Smooth muscle cell (in vitro differentiated cells): ENCODE measurements around the gene MYLK. TPM values are rescaled to one million over a fixed set of nuclear protein-coding genes. Genes with fewer than 3 reads are reported as not detected.

Experiments used
- DNase-seq: peaks from one replicate; lab custom pipeline; 2025; ENCODE audit not compliant: unreplicated experiment; lab: John Stamatoyannopoulos, UW
- H2AFZ ChIP-seq: fragments of 200-600 bp; sonication (generic); 2 replicates; pipeline ENCODE4 v1.6.0; 2016; ENCODE audit warnings: antibody characterized with exemption, low read depth, mild to moderate bottlenecking
- H3F3A ChIP-seq: fragments of 200-600 bp; sonication (generic); 2 replicates; pipeline ENCODE4 v1.6.0; 2017; ENCODE audit warnings: antibody characterized with exemption, low read depth
- H3K27ac ChIP-seq: fragments of 200-600 bp; sonication (generic); 2 replicates; pipeline ENCODE4 v1.5.1; 2016; ENCODE audit warnings: low read depth, mild to moderate bottlenecking
- H3K27me3 ChIP-seq: fragments of 200-600 bp; sonication (generic); 2 replicates; pipeline ENCODE4 v1.6.1; 2016; ENCODE audit warnings: low read depth, mild to moderate bottlenecking
- H3K36me3 ChIP-seq: fragments of 200-600 bp; sonication (generic); 2 replicates; pipeline ENCODE4 v1.5.1; 2016; ENCODE audit warnings: low read depth
- H3K4me1 ChIP-seq: fragments of 200-600 bp; sonication (generic); 2 replicates; pipeline ENCODE4 v1.5.1; 2016; ENCODE audit warnings: low read depth
- H3K4me2 ChIP-seq: fragments of 200-600 bp; sonication (generic); 2 replicates; pipeline ENCODE4 v1.6.0; 2016; ENCODE audit warnings: mild to moderate bottlenecking
- H3K4me3 ChIP-seq: fragments of 200-600 bp; sonication (generic); 2 replicates; pipeline ENCODE4 v1.5.1; 2016; ENCODE audit warnings: mild to moderate bottlenecking
- H3K79me2 ChIP-seq: fragments of 200-600 bp; sonication (generic); 2 replicates; pipeline ENCODE4 v1.6.0; 2016; ENCODE audit warnings: low read depth, mild to moderate bottlenecking
- H3K9ac ChIP-seq: fragments of 200-600 bp; sonication (generic); 2 replicates; pipeline ENCODE4 v1.6.0; 2016; ENCODE audit warnings: low read depth
- H3K9me3 ChIP-seq: fragments of 200-600 bp; sonication (generic); replicated peaks from 2 replicates; pipeline ENCODE4 v1.5.1; 2016; ENCODE audit warnings: low read depth
- H4K20me1 ChIP-seq: fragments of 200-600 bp; sonication (generic); 2 replicates; pipeline ENCODE4 v1.6.0; 2016; ENCODE audit warnings: low read depth
- WGBS: methylation state at CpG from one replicate; pipeline ENCODE4 v1.1.7; 2016; ENCODE audit warnings: low lambda C conversion rate; 5-methylcytosine and 5-hydroxymethylcytosine counted together
- polyA plus RNA-seq: library from polyadenylated mRNA; unstranded; fragments of >200 nt; fragmentation: Nextera tagmentation; extraction: Ambion mirVana; gene quantifications from 2 replicates; pipeline ENCODE4 v1.2.1, GENCODE V29; 2016
- total RNA-seq: library from RNA; depleted of rRNA; stranded (reverse); fragments of >200 nt; gene quantifications from 2 replicates; pipeline ENCODE4 v1.2.3, GENCODE V29; 2014
- TF ChIP-seq, protein P1 (sequence below): fragments of 200-600 bp; sonication (generic); IDR thresholded peaks from 2 replicates; pipeline ENCODE4 v1.5.1; 2017; ENCODE audit warnings: borderline replicate concordance, mild to moderate bottlenecking, antibody characterized with exemption; ENCODE audit not compliant: insufficient read depth, poor library complexity, severe bottlenecking

MYLK gene
- total and polyA plus RNA-seq, 2 experiments from 2014 or later, result 13.6 to 25.5 TPM

GRCh38 chr3:123716411-123716810, 167.7 kb downstream of the MYLK start:
- no peaks in the 10 kb centered on the region for H3K36me3 ChIP-seq
- peaks cover 22% of the 10 kb centered on the region for H3K4me1 ChIP-seq
- no peak overlapping the region for H2AFZ ChIP-seq
- no peaks in the 10 kb centered on the region for H3F3A ChIP-seq
- no peak for DNase-seq
- no peaks in the 10 kb centered on the region for H3K9me3 ChIP-seq
- no peak overlapping the region for H3K9ac ChIP-seq
- H4K20me1 ChIP-seq, result no peaks in the 10 kb centered on the region
- 40% methylated on average over 4 of the region's 4 CpGs for WGBS
- H3K4me2 ChIP-seq, result peak overlapping the region; percentile 60
- H3K4me3 ChIP-seq, result no peak overlapping the region
- H3K27me3 ChIP-seq, result no peaks in the 10 kb centered on the region
- no peaks in the 10 kb centered on the region for H3K79me2 ChIP-seq
- H3K27ac ChIP-seq, result peak overlapping the region; percentile 89
- TF ChIP-seq, protein P1, sequence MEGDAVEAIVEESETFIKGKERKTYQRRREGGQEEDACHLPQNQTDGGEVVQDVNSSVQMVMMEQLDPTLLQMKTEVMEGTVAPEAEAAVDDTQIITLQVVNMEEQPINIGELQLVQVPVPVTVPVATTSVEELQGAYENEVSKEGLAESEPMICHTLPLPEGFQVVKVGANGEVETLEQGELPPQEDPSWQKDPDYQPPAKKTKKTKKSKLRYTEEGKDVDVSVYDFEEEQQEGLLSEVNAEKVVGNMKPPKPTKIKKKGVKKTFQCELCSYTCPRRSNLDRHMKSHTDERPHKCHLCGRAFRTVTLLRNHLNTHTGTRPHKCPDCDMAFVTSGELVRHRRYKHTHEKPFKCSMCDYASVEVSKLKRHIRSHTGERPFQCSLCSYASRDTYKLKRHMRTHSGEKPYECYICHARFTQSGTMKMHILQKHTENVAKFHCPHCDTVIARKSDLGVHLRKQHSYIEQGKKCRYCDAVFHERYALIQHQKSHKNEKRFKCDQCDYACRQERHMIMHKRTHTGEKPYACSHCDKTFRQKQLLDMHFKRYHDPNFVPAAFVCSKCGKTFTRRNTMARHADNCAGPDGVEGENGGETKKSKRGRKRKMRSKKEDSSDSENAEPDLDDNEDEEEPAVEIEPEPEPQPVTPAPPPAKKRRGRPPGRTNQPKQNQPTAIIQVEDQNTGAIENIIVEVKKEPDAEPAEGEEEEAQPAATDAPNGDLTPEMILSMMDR, result no peak

DNA sequence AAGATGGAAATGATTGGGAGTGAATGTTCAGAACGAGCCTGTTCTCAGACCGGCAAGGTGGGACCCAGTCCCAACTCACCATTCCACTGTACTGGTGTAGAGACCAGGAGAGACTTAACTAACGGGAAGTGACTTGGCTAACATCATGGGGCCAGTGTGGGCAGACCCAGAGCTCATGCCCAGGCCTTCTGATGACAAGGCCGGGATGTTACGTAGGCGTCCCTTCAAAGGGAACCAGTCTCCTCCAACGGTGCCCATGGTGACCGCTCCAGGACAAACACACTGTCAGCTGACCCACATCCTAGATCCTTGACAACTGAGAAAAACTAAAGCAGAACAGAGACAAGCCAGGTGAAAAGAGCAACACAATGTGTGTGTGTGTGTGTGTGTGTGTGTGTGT, 170.9 kb downstream of the MYLK start:
- DNase-seq, result no peak
- H3K27me3 ChIP-seq, result no peaks in the 10 kb centered on the region
- WGBS, result 91% methylated on average over 8 of the region's 8 CpGs
- H3K36me3 ChIP-seq, result no peaks in the 10 kb centered on the region
- H2AFZ ChIP-seq, result no peak overlapping the region
- H4K20me1 ChIP-seq, result no peaks in the 10 kb centered on the region
- H3K9ac ChIP-seq, result no peak overlapping the region
- TF ChIP-seq, protein P1, result no peak
- H3F3A ChIP-seq, result no peaks in the 10 kb centered on the region
- no peaks in the 10 kb centered on the region for H3K9me3 ChIP-seq
- no peaks in the 10 kb centered on the region for H3K79me2 ChIP-seq
- H3K4me2 ChIP-seq, result no peak overlapping the region
- H3K27ac ChIP-seq, result no peak overlapping the region
- no peak overlapping the region for H3K4me3 ChIP-seq
- H3K4me1 ChIP-seq, result peaks cover 12% of the 10 kb centered on the region

- H2AFZ ChIP-seq, result no peak overlapping the region
- H3F3A ChIP-seq, result no peaks in the 10 kb centered on the region
- H3K79me2 ChIP-seq, result no peaks in the 10 kb centered on the region
- TF ChIP-seq, protein P1, result no peak
- H3K9me3 ChIP-seq, result no peaks in the 10 kb centered on the region
- H3K4me3 ChIP-seq, result no peak overlapping the region
- H3K27ac ChIP-seq, result no peak overlapping the region
- H3K36me3 ChIP-seq, result no peaks in the 10 kb centered on the region
- DNase-seq, result no peak
- no peaks in the 10 kb centered on the region for H3K27me3 ChIP-seq
- no peak overlapping the region for H3K9ac ChIP-seq
- H3K4me2 ChIP-seq, result no peak overlapping the region
- WGBS, result 73% methylated on average over 14 of the region's 14 CpGs
- H3K4me1 ChIP-seq, result peaks cover 12% of the 10 kb centered on the region
- no peaks in the 10 kb centered on the region for H4K20me1 ChIP-seq
Observed at GRCh38 chr3:123712077-123712860, 171.9 kb downstream of the MYLK start.

GRCh38 chr3:123711356-123711755, 172.8 kb downstream of the MYLK start:
- no peaks in the 10 kb centered on the region for H3K36me3 ChIP-seq

More at GRCh38 chr3:123711356-123711755, 172.8 kb downstream of the MYLK start:
- H3K27me3 ChIP-seq, result no peaks in the 10 kb centered on the region
- TF ChIP-seq, protein P1, result no peak
- H3K79me2 ChIP-seq, result no peaks in the 10 kb centered on the region
- DNase-seq, result no peak
- H3K4me1 ChIP-seq, result peaks cover 7% of the 10 kb centered on the region
- no peak overlapping the region for H3K27ac ChIP-seq
- no peaks in the 10 kb centered on the region for H3F3A ChIP-seq
- H4K20me1 ChIP-seq, result no peaks in the 10 kb centered on the region
- no peak overlapping the region for H3K4me3 ChIP-seq
- WGBS, result 98% methylated on average over 3 of the region's 3 CpGs
- H3K9ac ChIP-seq, result no peak overlapping the region
- H3K4me2 ChIP-seq, result no peak overlapping the region
- no peak overlapping the region for H2AFZ ChIP-seq
- no peaks in the 10 kb centered on the region for H3K9me3 ChIP-seq
